Islet of Langerhans (tissue), 1 donor: Measurements from ENCODE around the gene MOB1B.
A peak's percentile ranks its signal among the peaks of the same experiment; 100 is the strongest.
"Not testable (repeated sequence)": the region's sequence is repeated elsewhere in the genome, so short reads cannot be mapped to it uniquely, and the experiment has no call there.

Experiments
- FAIRE-seq: peaks from one replicate; lab custom pipeline; 2011; peaks lifted over from hg19 to GRCh38; lab: Jason Lieb, UNC

Gene MOB1B

DNA sequence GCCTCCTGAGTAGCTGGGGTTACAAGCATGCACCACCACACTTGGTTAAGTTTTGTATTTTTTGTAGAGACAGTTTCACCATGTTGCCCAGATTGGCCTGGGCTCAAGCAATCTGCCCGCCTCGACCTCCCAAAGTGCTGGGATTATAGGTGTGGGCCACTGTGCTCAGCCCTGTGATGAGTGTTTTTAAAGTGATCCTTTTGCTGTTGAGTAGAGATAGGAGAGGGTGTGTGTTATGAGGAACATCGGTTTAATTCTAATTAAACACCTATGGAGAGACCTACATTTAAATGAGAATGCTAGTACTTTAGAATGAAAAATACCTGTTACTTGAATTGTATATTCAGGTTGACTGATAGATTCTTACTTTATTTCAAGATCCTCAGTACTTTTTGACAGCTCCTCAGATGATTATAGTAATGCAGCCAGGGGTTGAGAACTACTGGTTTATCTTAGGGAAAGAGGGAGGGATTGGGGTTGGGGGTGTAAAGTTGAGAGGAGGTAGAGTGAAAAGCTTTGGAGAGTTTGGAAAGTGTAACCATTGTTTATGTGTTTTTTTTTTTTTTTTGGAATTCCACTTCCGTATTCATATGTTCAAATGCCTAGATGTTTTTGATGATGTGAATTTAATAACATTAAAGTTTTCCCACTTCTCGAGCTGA, 54.5 kb downstream of the MOB1B start:
- no peak for FAIRE-seq

DNA sequence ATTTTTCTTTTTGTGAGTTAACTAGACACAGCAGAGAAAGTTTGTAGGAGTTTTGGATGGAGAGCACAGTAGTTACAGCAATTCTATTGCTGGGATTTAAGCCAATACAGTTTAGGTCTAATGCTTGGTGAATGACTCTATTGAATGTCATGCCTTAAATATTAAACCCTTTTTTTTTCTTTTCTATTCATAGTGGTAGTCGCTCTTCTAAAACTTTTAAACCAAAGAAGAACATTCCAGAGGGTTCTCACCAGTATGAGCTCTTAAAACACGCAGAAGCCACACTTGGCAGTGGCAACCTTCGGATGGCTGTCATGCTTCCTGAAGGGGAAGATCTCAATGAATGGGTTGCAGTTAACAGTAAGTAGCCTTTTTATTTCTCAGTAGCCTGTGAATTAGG, 56.5 kb downstream of the MOB1B start:
- FAIRE-seq = no peak

DNA sequence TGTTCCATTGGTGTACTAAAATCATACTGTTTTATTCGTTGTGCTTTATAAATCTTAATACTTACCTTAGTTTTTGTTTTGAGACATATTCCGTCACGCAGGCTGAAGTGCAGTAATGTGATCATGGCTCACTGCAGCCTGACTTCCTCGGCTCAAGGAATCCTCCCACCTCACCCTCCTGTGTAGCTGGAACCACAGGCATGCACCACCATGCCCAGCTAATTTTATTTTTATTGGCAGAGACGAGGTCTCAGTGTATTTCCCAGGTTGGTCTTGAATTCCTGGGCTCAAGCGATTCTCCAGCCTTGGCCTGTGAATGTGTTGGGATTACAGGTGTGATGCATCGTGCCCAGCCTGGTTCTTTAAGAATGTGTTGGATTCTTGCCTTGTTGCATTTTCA, 66.9 kb downstream of the MOB1B start:
- FAIRE-seq = no peak

DNA sequence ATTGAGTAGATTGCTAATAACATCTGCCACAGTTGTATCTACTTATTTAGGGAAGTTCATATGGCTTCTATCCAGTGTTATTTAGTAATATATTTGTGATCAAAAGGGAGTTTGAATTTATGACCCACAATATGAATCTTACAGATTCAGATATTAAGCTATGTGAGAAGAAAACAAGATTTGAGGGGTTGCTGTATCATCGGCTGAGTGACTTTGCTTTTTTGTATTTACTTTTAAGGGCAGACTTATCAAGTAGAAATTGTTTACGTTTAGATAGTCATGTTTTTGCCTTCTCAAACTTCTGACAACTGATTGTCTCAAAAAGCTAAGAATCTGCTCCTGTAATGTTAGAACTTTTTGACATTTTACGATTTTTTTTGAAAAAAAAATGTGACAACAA, 74.1 kb downstream of the MOB1B start:
- FAIRE-seq = peak; percentile 79

DNA sequence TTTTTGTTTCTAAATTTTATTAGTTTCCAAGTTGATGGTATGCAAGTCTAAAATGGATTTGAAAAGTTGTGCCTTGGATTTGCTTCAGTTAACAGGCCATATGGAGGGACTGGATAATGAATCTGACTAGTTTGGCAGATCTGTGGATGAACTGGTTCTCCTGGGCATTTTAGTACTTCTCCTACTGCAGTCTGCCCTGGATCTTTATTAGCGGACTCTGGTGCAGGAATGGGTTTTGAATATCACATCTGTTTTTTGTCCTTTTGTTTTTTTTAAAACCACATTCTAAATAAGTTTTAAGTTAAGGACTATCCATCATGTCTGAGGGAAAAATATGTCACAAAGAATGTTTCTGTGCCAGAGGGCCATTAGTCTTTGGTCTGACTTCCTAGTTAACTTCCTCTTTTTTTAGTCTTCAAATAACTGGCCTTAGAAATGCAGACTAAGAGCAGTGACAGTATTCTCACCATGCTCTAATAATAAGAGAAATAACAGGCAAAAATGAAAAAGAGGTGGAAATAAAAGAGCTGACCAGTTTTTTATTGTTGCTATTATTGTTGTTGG, 77.4 kb downstream of the MOB1B start:
- FAIRE-seq = no peak

DNA sequence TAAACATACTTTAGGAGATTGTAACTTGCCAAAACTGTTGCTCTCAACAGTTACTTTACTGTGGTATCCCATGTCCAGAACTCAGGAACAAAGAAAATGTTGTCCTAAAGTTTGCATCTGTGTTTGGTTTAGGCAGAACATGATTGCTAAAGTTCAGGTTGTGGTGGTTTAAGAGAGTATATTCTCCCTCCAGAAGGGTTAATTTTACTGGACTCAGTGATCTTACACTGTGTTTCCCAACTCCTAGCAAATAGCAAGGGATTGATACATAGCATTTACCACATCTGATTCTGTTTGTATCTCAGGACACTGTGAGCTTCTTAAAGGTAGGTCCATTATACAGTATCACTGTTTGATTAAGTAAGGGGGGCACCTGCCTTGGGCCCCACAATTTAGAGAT, 78.0 kb downstream of the MOB1B start:
- FAIRE-seq = no peak

DNA sequence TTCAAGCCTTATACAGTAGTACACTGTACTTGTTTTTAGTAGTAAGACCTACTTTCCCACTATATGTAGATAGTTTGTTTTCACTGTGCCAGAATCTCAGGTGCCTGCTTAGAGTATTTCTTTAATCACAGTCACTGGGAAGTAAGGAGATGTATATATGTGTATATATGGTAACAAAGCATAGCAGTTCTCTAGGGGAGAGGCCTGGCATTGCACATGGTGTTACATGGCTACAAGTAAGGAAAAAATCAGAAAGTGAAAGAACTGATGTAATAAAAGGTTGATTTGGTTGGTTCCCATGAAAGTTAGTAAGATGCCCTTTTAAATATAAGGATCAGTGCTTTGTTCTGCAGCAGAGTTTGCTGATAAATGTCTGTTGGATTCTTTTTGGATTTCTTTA, 81.9 kb downstream of the MOB1B start:
- FAIRE-seq = no peak

DNA sequence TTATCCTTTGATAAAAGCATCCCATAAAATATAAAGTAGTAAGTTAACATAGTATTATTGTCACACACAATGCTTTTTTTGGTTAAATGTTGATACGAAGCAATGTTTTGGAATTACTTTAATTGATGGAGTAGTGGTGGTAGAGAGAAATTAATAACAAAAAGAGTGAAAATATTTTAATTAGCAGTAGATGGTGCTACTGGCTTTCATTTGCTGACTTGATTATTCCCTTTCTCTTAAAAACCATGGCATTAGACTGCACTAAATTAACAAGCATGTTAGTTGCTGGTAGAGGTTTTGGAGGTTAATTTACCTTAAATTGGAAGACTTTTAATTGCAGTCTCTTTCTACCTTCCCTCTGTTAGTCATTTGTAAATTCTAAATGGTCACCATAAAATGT, 82.4 kb downstream of the MOB1B start:
- FAIRE-seq = peak; percentile 33

DNA sequence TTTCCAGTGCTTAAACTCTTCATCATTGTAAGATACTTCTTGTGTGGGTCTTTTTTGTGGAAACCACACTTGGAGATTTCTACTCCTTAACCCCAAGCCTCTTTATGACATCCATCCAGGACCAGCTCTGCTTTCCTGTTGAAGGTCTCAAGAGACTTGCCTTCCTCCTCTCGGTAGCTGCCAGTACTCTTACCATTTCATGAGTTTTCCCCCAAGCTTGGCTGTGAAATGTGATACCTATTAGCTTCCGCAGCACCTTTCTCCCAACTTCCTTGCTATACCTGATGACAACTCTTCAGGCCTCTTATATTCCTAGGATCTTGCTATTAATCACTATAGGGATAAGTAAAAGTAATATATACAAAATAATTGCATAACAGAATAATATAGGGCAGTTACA, 89.4 kb downstream of the MOB1B start:
- no peak for FAIRE-seq

DNA sequence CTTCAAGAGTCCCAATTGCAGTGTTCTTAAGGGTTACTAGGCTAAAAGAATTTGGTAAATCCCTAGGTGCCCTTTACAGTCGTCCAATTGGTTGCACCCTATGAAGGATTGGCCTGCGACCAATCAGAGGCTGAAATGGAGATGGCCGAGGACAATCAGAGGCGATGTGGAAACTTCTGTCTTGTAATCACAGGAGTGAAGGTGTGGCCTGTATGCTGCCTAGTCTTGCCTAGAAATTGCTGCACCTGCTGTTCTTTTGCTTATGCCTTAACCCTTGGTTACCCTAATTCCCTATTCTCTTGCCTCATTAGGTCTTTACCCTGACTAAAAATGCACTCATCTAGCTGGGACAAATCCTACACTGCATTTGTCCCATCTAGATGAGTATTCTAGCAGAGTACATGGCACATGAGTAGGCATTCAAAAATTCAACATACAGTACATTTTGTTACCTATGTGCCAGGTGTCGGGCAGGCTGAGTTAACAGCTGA, 90.3 kb downstream of the MOB1B start:
- FAIRE-seq = no peak

DNA sequence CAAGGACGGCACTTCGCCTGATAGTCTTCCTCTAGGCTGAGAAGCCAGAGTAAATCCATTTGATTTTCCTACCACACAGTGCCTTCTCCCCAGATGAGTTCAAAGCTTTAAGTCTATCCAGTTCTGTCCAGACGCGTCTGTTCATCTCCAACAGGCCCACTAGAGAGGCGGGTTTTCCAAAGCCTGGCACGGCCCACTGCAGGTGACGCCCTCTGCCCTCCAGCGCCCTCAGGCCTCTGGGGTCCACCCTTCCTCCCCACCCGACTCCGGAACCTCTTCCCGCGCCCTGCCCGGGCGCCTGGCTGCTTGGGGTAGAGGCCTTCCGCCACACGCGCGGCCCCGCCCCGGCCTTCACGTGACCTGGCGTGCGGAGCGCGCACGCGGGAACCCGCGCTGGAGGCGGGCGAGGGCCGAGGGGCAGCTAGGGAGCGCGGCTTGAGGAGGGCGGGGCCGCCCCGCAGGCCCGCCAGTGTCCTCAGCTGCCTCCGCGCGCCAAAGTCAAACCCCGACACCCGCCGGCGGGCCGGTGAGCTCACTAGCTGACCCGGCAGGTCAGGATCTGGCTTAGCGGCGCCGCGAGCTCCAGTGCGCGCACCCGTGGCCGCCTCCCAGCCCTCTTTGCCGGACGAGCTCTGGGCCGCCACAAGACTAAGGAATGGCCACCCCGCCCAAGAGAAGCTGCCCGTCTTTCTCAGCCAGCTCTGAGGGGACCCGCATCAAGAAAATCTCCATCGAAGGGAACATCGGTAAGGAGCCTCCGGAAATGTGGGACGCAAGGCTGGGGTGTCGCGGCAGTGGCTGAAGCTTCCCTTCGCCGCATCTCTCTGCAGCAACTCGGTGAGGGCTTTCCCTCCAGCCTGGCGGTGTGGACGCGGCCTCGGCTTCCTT, 91.3 kb downstream of the MOB1B start, which contains the start of gene DCK:
DCK (plus strand) TSS at position 469 of the 888 bp plus-strand sequence; CDS start at position 656, 187 bp downstream.
- no peak for FAIRE-seq

DNA sequence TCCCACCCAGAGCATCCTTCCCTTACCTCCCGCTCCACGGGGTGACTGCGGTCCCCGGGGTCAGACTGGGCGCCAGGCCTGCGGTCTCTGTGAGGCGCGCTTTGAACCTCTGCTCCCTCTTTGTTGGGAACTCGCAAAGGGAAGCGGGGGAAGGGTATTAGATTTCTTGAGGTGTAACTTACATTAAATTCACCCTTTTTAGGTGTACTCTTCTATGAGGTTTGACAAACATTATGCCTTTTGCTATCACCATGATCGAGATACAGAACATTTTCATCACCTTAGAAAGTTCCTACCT, 91.8 kb downstream of the MOB1B start:
- FAIRE-seq = no peak

DNA sequence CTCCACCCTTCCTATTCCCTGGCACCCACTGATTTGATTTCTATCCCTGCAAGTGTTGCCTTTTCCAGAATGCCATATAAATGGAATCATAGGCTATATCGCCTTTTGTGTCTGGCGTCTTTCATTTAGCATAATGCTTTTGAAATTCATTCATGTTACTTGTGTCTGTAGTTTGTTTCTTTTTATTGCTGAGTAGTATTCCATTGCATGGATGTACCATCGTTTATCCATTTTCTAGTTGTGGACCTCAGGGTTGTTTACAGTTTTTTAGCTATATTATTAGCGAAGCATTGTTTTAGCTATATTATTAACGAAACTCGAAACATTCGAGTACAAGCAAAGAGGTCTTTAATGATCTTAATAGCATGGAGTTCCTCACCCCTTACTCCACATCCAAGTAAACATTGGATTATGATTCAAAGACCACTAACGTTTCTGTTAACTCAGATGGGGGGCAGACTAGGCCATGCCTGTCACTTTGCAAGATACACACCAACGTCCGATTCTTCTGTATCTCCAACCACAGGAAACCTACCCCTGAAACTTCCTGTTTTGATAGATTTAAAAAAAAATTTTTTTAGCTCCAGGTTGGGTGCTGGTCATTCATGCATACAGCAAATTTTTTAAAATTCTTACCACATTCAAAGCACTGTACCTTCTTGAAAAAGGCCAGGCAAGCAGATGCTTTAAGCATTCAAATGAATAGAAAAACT, 92.4 kb downstream of the MOB1B start:
- no peak for FAIRE-seq

DNA sequence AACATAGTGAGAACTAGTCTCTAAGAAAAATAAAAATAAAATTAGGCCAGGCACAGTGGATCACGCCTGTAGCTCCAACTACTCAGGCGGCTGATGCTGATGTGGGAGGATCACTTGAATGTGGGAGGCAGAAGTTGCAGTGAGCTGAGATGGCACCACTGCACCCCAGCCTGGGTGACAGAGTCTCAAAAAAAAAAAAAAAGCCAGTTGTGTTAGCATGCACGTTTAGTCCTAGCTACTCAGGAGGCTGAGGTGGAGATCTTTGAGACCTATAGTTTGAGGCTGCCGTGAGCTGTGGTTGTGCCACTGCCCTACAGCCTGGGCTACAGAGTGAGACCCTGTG, 93.8 kb downstream of the MOB1B start:
- no peak for FAIRE-seq

DNA sequence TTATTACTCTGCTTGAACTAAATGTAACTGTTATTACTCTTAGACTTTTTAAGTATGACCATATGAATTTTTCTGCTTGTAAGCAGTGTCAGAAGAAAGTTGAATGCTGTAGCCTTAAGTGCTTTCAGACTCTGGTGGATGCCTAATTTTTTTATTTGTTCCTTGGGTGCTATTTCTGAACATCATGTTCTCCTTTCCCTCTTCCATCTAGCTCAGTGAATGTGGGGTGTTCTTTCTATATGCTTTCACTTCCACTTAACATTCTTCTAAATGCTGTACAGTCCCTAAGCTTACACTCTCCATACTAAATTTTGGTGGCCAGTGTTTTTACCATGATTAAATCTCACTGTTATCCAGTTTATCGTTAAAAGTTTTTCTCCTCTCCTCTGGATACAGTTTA, 94.9 kb downstream of the MOB1B start:
- FAIRE-seq = no peak

DNA sequence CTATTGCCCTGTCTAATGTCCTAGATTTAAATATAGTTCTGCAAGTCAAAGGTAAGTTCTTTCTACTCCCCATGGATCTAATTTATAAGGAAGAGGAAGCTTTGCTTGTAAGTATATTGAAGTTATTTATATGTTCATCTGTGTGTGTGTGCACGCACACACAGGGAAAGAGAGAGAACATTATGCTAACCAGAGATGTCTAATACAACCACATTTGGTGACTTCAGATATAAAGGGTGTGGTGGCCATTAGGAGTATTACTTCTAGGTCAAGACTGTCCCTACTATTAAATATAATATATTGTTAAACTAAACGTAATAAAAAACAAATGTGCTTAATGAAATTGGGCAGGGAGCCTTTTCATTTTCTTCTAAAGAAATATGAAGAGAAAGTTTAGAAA, 95.4 kb downstream of the MOB1B start:
- no peak for FAIRE-seq

DNA sequence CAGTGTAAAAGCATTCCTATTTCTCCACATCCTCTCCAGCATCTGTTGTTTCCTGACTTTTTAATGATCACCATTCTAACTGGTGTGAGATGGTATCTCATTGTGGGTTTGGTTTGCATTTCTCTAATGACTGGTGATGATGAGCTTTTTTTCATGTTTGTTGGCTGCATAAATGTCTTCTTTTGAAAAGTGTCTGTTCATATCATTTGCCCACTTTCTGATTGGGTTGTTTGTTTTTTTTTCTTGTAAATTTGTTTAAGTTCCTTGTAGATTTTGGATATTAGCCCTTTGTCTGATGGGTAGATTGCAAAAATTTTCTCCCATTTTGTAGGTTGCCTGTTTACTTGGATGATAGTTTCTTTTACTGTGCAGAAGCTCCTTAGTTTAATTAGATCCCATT, 97.5 kb downstream of the MOB1B start:
- not testable (repeated sequence) for FAIRE-seq

DNA sequence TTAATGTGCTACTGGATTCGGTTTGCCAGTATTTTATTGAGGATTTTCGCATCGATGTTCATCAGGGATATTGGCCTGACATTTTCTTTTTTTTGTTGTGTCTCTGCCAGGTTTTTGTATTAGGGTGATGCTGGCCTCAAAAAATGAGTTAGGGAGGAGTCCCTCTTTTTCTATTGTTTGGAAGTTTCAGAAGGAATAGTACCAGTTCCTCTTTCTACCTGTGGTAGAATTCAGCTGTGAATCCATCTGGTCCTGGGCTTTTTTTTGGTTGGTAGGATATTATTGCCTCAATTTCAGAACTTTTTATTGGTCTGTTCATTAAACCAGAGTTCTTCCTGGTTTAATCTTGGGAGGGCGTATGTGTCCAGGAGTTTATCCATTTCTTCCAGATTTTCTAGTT, 99.2 kb downstream of the MOB1B start:
- not testable (repeated sequence) for FAIRE-seq

DNA sequence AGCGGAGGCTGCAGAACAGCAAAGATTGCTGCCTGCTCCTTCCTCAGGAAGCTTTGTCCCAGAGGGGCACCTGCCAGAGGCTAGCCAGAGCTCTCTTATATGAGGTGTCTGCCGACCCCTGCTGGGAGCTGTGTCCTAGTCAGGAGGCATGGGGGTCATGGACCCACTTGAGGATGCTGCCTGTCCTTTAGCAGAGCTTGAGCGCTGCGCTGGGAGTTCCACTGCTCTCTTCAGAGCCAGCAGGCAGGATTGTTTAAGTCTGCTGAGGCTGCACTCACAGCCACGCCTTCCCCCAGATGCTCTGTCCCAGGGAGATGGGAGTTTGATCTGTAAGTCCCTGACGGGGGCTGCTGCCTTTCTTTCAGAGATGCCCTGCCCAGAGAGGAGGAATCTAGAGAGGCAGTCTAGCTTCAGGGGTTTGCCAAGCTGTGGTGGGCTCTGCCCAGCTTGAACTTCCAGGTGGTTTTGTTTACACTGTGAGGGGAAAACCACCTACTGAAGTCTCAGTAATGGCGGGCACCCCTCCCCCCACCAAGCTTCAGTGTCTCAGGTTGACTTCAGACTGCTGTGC, 102.2 kb downstream of the MOB1B start:
- FAIRE-seq = no peak

DNA sequence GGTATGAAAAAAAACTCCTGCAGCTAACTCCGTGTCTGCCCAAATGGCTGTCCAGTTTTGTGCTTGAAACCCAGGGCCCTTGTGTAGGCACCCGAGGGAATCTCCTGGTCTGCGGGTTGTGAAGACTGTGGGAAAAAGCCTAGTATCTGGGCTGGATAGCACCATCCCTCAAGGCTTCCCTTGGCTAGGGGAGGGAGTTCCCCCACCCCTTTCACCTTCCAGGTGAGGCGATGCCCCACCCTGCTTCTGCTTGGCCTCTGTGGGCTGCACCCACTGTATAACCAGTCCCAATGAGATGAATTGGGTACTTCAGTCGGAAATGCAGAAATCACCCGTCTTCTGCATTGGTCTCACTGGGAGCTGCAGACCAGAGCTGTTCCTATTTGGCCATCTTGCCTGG, 102.9 kb downstream of the MOB1B start:
- not testable (repeated sequence) for FAIRE-seq

DNA sequence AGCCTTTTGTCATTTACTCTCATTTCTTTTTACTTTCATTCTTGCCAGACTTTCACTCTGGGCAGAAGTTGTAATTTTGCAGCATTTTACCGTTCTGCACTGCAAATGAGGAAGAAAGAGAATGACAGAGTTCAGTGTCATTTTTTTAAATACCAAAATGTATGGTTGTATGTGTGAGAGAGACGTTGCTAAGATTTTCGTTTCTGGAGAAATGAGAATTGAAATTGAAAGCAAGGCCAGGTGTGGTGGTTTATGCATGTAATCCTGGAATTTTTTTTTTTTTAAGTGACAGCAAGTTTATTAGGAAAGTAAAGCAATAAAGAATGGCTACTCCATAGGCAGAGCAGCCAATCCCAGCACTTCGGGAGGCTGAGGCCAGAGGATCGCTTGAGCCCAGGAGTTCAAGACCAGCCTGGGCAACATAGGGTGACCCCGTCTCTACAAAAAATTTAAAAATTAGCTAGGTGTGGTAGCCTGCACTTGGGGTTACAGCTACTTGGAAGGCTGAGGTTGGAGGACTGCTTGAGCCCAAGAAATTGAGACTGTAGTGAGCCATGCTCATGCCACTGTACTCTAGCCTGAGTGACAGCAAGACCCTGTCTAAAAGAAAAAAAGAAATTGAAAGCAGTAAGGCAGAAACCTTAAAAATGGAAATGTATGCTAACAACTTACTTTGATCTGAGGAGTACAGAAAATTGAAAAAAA, 104.2 kb downstream of the MOB1B start:
- peak; percentile 68 for FAIRE-seq

DNA sequence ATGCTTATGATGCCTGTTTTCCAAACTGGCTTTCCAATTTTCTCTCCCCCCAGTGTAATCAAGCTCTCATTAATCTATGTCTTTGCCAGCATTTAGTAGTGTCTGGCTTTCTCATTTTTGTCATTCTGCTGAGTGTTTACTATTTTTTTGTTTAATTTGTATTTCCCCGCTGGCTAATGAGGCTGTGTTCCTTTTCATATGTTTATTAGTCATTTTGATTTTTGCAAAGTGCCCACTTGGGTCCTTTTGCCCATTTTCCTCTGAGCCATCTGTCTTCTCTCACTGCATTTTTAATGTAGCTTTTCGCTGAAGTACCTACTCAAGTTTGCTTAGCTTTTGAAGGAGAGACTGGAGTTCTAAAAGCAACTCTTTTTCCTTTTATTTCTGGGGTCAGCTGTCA, 106.0 kb downstream of the MOB1B start:
- peak; percentile 17 for FAIRE-seq
